ENCODE data around the gene FAM98C.
"Not testable (repeated sequence)": the region's sequence is repeated elsewhere in the genome, so short reads cannot be mapped to it uniquely, and the experiment has no call there.

FAM98C gene

GRCh38 chr19:38362076-38362945, 40.6 kb upstream of the FAM98C start:
- Histone ChIP-seq H3K4me2 (ENCODE audit: low read length, poor library complexity, severe bottlenecking) (peak overlapping the region; percentile 100), H3K4me1 (ENCODE audit: control insufficient read depth, insufficient read depth, low read depth, low read length) (peaks cover 13% of the 10 kb centered on the region), H3K27me3 (ENCODE audit: control insufficient read depth in 1 of 2, insufficient read depth in 1 of 2, low read length in 2 of 2) (peaks cover 34 to 61% of the 10 kb centered on the region in 2 experiments), H2AFZ (ENCODE audit: low read depth, low read length) (peak overlapping the region; percentile 75), H2AK5ac (ENCODE audit: low read length, severe bottlenecking) (no peak overlapping the region), H2BK12ac (ENCODE audit: low read length in 2 of 2) (peak overlapping the region in 1 of 2 experiments; percentile 1), H2BK5ac (ENCODE audit: low read depth, low read length, poor library complexity, severe bottlenecking) (no peak overlapping the region), H3K14ac (ENCODE audit: low read length in 2 of 2) (no peak overlapping the region), H3K9ac (ENCODE audit: low read length) (peak overlapping the region; percentile 22), H4K8ac (ENCODE audit: low read length) (no peak overlapping the region), H3K9me3 (ENCODE audit: control insufficient read depth, low read length) (no peaks in the 10 kb centered on the region), H3K27ac (ENCODE audit: low read length, poor library complexity, severe bottlenecking) (peak overlapping the region; percentile 26), H3K79me1 (replicated peaks; ENCODE audit: low read length, poor library complexity, severe bottlenecking) (no peaks in the 10 kb centered on the region), H3K4ac (ENCODE audit: low read depth in 1 of 2, low read length in 2 of 2) (no peak overlapping the region), H4K91ac (ENCODE audit: low read length) (no peak overlapping the region), H3K18ac (ENCODE audit: low read depth in 1 of 2, low read length in 2 of 2) (peak overlapping the region in 1 of 2 experiments; percentile 56), H2BK120ac (ENCODE audit: low read depth, low read length) (no peak overlapping the region), H3K23ac (ENCODE audit: low read length in 2 of 2) (no peak overlapping the region), H2BK15ac (ENCODE audit: low read depth, poor library complexity, severe bottlenecking) (no peak overlapping the region), H3K4me3 (ENCODE audit: insufficient read depth in 1 of 2, low read depth in 1 of 2, low read length in 2 of 2) (peak overlapping the region; percentile 73 to 77), H3K36me3 (ENCODE audit: control insufficient read depth in 1 of 2, insufficient read depth in 2 of 2, low read depth in 1 of 2, low read length in 2 of 2) (no peaks in the 10 kb centered on the region)
- 2% methylated on average over 68 of the region's 68 CpGs for WGBS
- DNase-seq, result peak; percentile 71

GRCh38 chr19:38362946-38363688, 39.8 kb upstream of the FAM98C start:
- not testable (repeated sequence) for H3K36me3 ChIP-seq (ENCODE audit: control insufficient read depth in 1 of 2, insufficient read depth in 2 of 2, low read depth in 1 of 2, low read length in 2 of 2); H3K18ac ChIP-seq (ENCODE audit: low read depth in 1 of 2, low read length in 2 of 2)
- WGBS, result 86% methylated on average over 13 of the region's 16 CpGs

GRCh38 chr19:38367041-38367440, 35.9 kb upstream of the FAM98C start:
- Histone ChIP-seq H3K18ac (ENCODE audit: low read depth in 1 of 2, low read length in 2 of 2) (no peak overlapping the region), H3K36me3 (ENCODE audit: control insufficient read depth in 1 of 2, insufficient read depth in 2 of 2, low read depth in 1 of 2, low read length in 2 of 2) (no peaks in the 10 kb centered on the region), H3K27me3 (ENCODE audit: control insufficient read depth in 1 of 2, insufficient read depth in 1 of 2, low read length in 2 of 2) (peaks cover 16 to 50% of the 10 kb centered on the region in 2 experiments), H2BK120ac (ENCODE audit: low read depth, low read length) (no peak overlapping the region), H3K9ac (ENCODE audit: low read length) (no peak overlapping the region), H3K4me1 (ENCODE audit: control insufficient read depth, insufficient read depth, low read depth, low read length) (peaks cover 5% of the 10 kb centered on the region), H3K79me1 (replicated peaks; ENCODE audit: low read length, poor library complexity, severe bottlenecking) (no peaks in the 10 kb centered on the region), H4K91ac (ENCODE audit: low read length) (no peak overlapping the region), H2AK5ac (ENCODE audit: low read length, severe bottlenecking) (no peak overlapping the region), H3K14ac (ENCODE audit: low read length in 2 of 2) (no peak overlapping the region), H2BK12ac (ENCODE audit: low read length in 2 of 2) (no peak overlapping the region), H3K4ac (ENCODE audit: low read depth in 1 of 2, low read length in 2 of 2) (no peak overlapping the region), H3K4me3 (ENCODE audit: insufficient read depth in 1 of 2, low read depth in 1 of 2, low read length in 2 of 2) (no peak overlapping the region), H2AFZ (ENCODE audit: low read depth, low read length) (no peak overlapping the region), H2BK5ac (ENCODE audit: low read depth, low read length, poor library complexity, severe bottlenecking) (no peak overlapping the region), H3K23ac (ENCODE audit: low read length in 2 of 2) (no peak overlapping the region), H2BK15ac (ENCODE audit: low read depth, poor library complexity, severe bottlenecking) (no peak overlapping the region), H4K8ac (ENCODE audit: low read length) (no peak overlapping the region), H3K27ac (ENCODE audit: low read length, poor library complexity, severe bottlenecking) (no peak overlapping the region), H3K4me2 (ENCODE audit: low read length, poor library complexity, severe bottlenecking) (no peak overlapping the region), H3K9me3 (ENCODE audit: control insufficient read depth, low read length) (no peaks in the 10 kb centered on the region)
- WGBS, result 87% methylated on average over 12 of the region's 12 CpGs
- DNase-seq, result no peak

More at GRCh38 chr19:38362946-38363688, 39.8 kb upstream of the FAM98C start:
- not testable (repeated sequence) for H3K23ac ChIP-seq (ENCODE audit: low read length in 2 of 2); H3K79me1 ChIP-seq (replicated peaks; ENCODE audit: low read length, poor library complexity, severe bottlenecking); H2BK12ac ChIP-seq (ENCODE audit: low read length in 2 of 2); H3K14ac ChIP-seq (ENCODE audit: low read length in 2 of 2); H3K4ac ChIP-seq (ENCODE audit: low read depth in 1 of 2, low read length in 2 of 2); H3K9ac ChIP-seq (ENCODE audit: low read length); H3K27ac ChIP-seq (ENCODE audit: low read length, poor library complexity, severe bottlenecking); H3K9me3 ChIP-seq (ENCODE audit: control insufficient read depth, low read length); H2AFZ ChIP-seq (ENCODE audit: low read depth, low read length); H4K91ac ChIP-seq (ENCODE audit: low read length); H4K8ac ChIP-seq (ENCODE audit: low read length); H2BK15ac ChIP-seq (ENCODE audit: low read depth, poor library complexity, severe bottlenecking); H2BK120ac ChIP-seq (ENCODE audit: low read depth, low read length); DNase-seq; H2BK5ac ChIP-seq (ENCODE audit: low read depth, low read length, poor library complexity, severe bottlenecking); H2AK5ac ChIP-seq (ENCODE audit: low read length, severe bottlenecking)
- Histone ChIP-seq H3K4me2 (ENCODE audit: low read length, poor library complexity, severe bottlenecking) (peak overlapping the region; percentile 100), H3K4me3 (ENCODE audit: insufficient read depth in 1 of 2, low read depth in 1 of 2, low read length in 2 of 2) (peak overlapping the region in 1 of 2 experiments; percentile 77), H3K4me1 (ENCODE audit: control insufficient read depth, insufficient read depth, low read depth, low read length) (peaks cover 13% of the 10 kb centered on the region), H3K27me3 (ENCODE audit: control insufficient read depth in 1 of 2, insufficient read depth in 1 of 2, low read length in 2 of 2) (peaks cover 39 to 64% of the 10 kb centered on the region in 2 experiments)

GRCh38 chr19:38369584-38369983, 33.3 kb upstream of the FAM98C start:
- H3K9ac ChIP-seq (ENCODE audit: low read length), result no peak overlapping the region
- WGBS, result 95% methylated on average over 2 of the region's 2 CpGs
- H3K4ac ChIP-seq (ENCODE audit: low read depth in 1 of 2, low read length in 2 of 2), result no peak overlapping the region
- no peak overlapping the region for H2BK5ac ChIP-seq (ENCODE audit: low read depth, low read length, poor library complexity, severe bottlenecking)
- H3K18ac ChIP-seq (ENCODE audit: low read depth in 1 of 2, low read length in 2 of 2), result no peak overlapping the region
- H3K79me1 ChIP-seq (replicated peaks; ENCODE audit: low read length, poor library complexity, severe bottlenecking), result no peaks in the 10 kb centered on the region
- H4K8ac ChIP-seq (ENCODE audit: low read length), result no peak overlapping the region
- no peak overlapping the region for H3K23ac ChIP-seq (ENCODE audit: low read length in 2 of 2)
- DNase-seq, result no peak
- H2BK15ac ChIP-seq (ENCODE audit: low read depth, poor library complexity, severe bottlenecking), result no peak overlapping the region
- no peaks in the 10 kb centered on the region for H3K4me1 ChIP-seq (ENCODE audit: control insufficient read depth, insufficient read depth, low read depth, low read length)
- H3K4me2 ChIP-seq (ENCODE audit: low read length, poor library complexity, severe bottlenecking), result no peak overlapping the region
- H2BK120ac ChIP-seq (ENCODE audit: low read depth, low read length), result no peak overlapping the region
- no peak overlapping the region for H3K14ac ChIP-seq (ENCODE audit: low read length in 2 of 2)
- no peak overlapping the region for H3K27ac ChIP-seq (ENCODE audit: low read length, poor library complexity, severe bottlenecking)
- H2AK5ac ChIP-seq (ENCODE audit: low read length, severe bottlenecking), result no peak overlapping the region
- no peaks in the 10 kb centered on the region for H3K9me3 ChIP-seq (ENCODE audit: control insufficient read depth, low read length)
- no peak overlapping the region for H3K4me3 ChIP-seq (ENCODE audit: insufficient read depth in 1 of 2, low read depth in 1 of 2, low read length in 2 of 2)
- H2AFZ ChIP-seq (ENCODE audit: low read depth, low read length), result no peak overlapping the region
- H3K36me3 ChIP-seq (ENCODE audit: control insufficient read depth in 1 of 2, insufficient read depth in 2 of 2, low read depth in 1 of 2, low read length in 2 of 2), result no peaks in the 10 kb centered on the region
- peaks cover 16 to 50% of the 10 kb centered on the region in 2 experiments for H3K27me3 ChIP-seq (ENCODE audit: control insufficient read depth in 1 of 2, insufficient read depth in 1 of 2, low read length in 2 of 2)
- H2BK12ac ChIP-seq (ENCODE audit: low read length in 2 of 2), result no peak overlapping the region
- peak overlapping the region; percentile 59 for H4K91ac ChIP-seq (ENCODE audit: low read length)
